HepG2 (cell line): ENCODE data around the gene CCNQ. TPM values are rescaled to one million over a fixed set of nuclear protein-coding genes. Genes with fewer than 3 reads are reported as not detected.

Source experiments
- AGO1 ChIP-seq: fragments of 200-400 bp; formaldehyde crosslinking; IDR thresholded peaks from 2 replicates; pipeline ENCODE4 v1.6.1; 2017; ENCODE audit warnings: mild to moderate bottlenecking, low read depth, low read length, moderate library complexity; ENCODE audit not compliant: poor library complexity, severe bottlenecking
- BORCS8-MEF2B ChIP-seq: sonication (generic); formaldehyde crosslinking; IDR thresholded peaks from 2 replicates; pipeline ENCODE4 v1.8.0; 2022; ENCODE audit warnings: mild to moderate bottlenecking, missing genetic modification reagents
- CENPT ChIP-seq: sonication (generic); formaldehyde crosslinking; IDR thresholded peaks from 2 replicates; pipeline ENCODE4 v1.8.0; 2022; ENCODE audit warnings: low read depth, mild to moderate bottlenecking, moderate library complexity, missing genetic modification reagents
- MLLT10 ChIP-seq: sonication (generic); formaldehyde crosslinking; IDR thresholded peaks from 2 replicates; pipeline ENCODE4 v1.4.0; 2020; ENCODE audit warnings: missing genetic modification reagents
- SMYD3 ChIP-seq: sonication (generic); formaldehyde crosslinking; IDR thresholded peaks from 2 replicates; pipeline ENCODE4 v1.8.1; 2023; ENCODE audit warnings: mild to moderate bottlenecking, missing genetic modification reagents
- ZNF143 ChIP-seq: sonication (generic); formaldehyde crosslinking; IDR thresholded peaks from 2 replicates; pipeline ENCODE4 v1.4.0; 2020; ENCODE audit warnings: missing genetic modification reagents
- ZNF234 ChIP-seq: sonication (generic); formaldehyde crosslinking; conservative IDR thresholded peaks from 2 replicates; pipeline ENCODE4 v1.5.1; 2020; ENCODE audit warnings: mild to moderate bottlenecking, missing genetic modification reagents
- ZNF343 ChIP-seq: sonication (generic); formaldehyde crosslinking; IDR thresholded peaks from 2 replicates; pipeline ENCODE4 v1.4.0; 2020; ENCODE audit warnings: mild to moderate bottlenecking, missing genetic modification reagents
- ZNF432 ChIP-seq: sonication (generic); formaldehyde crosslinking; IDR thresholded peaks from 2 replicates; pipeline ENCODE4 v1.5.0; 2020; ENCODE audit warnings: missing genetic modification reagents, mild to moderate bottlenecking, borderline replicate concordance
- ZNF546 ChIP-seq: sonication (generic); formaldehyde crosslinking; conservative IDR thresholded peaks from 2 replicates; pipeline ENCODE4 v1.8.1; 2023; ENCODE audit warnings: mild to moderate bottlenecking, missing genetic modification reagents
- ZNF674 ChIP-seq: sonication (generic); formaldehyde crosslinking; IDR thresholded peaks from 2 replicates; pipeline ENCODE4 v1.5.0; 2020; ENCODE audit warnings: low read depth, mild to moderate bottlenecking, missing genetic modification reagents
- ZSCAN29 ChIP-seq: sonication (generic); formaldehyde crosslinking; conservative IDR thresholded peaks from 2 replicates; pipeline ENCODE4 v1.4.0; 2020; ENCODE audit warnings: mild to moderate bottlenecking, missing genetic modification reagents
- polyA plus RNA-seq, 8 experiments: library from polyadenylated mRNA; depleted of rRNA in 3 of 8; stranded (reverse) in 7 of 8; unstranded in 1 of 8; fragments of >200 nt; fragmentation: Illumina TruSeq in 4 of 8; extraction: Trizol in 4 of 8; gene quantifications; 2 replicates each; pipeline versions ENCODE4 v1.2.1 to v1.2.3, GENCODE V29; 2011 to 2016; ENCODE audit warnings: low read depth in 4 of 8, missing spikeins in 1 of 8, mixed read lengths in 1 of 8; ENCODE audit not compliant: insufficient read depth in 1 of 8
- total RNA-seq, 5 experiments: library from RNA; depleted of rRNA; stranded (reverse); fragments of >200 nt; fragmentation: Illumina TruSeq; extraction: Trizol; gene quantifications; 2 replicates each; pipeline ENCODE4 v1.2.3, GENCODE V29; 2016; ENCODE audit warnings: low read depth in 1 of 5
- TF ChIP-seq, protein P1 (sequence below): sonication (generic); formaldehyde crosslinking; IDR thresholded peaks from 2 replicates; pipeline ENCODE4 v1.4.0; 2020; ENCODE audit warnings: low read depth, missing genetic modification reagents
- TF ChIP-seq, protein P2 (sequence below): sonication (generic); formaldehyde crosslinking; IDR thresholded peaks from 2 replicates; pipeline ENCODE4 v1.8.0; 2022; ENCODE audit warnings: mild to moderate bottlenecking, missing genetic modification reagents, borderline replicate concordance
- TF ChIP-seq, protein P3 (sequence below): sonication (generic); formaldehyde crosslinking; IDR thresholded peaks from 2 replicates; pipeline ENCODE4 v1.4.0; 2020; ENCODE audit warnings: missing genetic modification reagents
- TF ChIP-seq, protein P4 (sequence below), 2 experiments: sonication (generic) in 1 of 2; formaldehyde crosslinking in 1 of 2; IDR thresholded peaks; 2 replicates each; pipeline versions ENCODE4 v1.4.0 to v1.6.1; 2018 to 2020; ENCODE audit warnings: missing genetic modification reagents in 2 of 2, borderline replicate concordance in 1 of 2, low read depth in 1 of 2, mild to moderate bottlenecking in 1 of 2, missing biosample characterization in 1 of 2
- TF ChIP-seq, protein P5 (sequence below): sonication (generic); formaldehyde crosslinking; IDR thresholded peaks from 2 replicates; pipeline ENCODE4 v1.4.0; 2020; ENCODE audit warnings: missing genetic modification reagents, low read depth, mild to moderate bottlenecking, borderline replicate concordance

Gene CCNQ
- total and polyA plus RNA-seq, 2 of the 13 experiments (the other 11 are each of a cell fraction or from before 2014, with no cell fraction given) = 15.0 to 25.5 TPM

DNA sequence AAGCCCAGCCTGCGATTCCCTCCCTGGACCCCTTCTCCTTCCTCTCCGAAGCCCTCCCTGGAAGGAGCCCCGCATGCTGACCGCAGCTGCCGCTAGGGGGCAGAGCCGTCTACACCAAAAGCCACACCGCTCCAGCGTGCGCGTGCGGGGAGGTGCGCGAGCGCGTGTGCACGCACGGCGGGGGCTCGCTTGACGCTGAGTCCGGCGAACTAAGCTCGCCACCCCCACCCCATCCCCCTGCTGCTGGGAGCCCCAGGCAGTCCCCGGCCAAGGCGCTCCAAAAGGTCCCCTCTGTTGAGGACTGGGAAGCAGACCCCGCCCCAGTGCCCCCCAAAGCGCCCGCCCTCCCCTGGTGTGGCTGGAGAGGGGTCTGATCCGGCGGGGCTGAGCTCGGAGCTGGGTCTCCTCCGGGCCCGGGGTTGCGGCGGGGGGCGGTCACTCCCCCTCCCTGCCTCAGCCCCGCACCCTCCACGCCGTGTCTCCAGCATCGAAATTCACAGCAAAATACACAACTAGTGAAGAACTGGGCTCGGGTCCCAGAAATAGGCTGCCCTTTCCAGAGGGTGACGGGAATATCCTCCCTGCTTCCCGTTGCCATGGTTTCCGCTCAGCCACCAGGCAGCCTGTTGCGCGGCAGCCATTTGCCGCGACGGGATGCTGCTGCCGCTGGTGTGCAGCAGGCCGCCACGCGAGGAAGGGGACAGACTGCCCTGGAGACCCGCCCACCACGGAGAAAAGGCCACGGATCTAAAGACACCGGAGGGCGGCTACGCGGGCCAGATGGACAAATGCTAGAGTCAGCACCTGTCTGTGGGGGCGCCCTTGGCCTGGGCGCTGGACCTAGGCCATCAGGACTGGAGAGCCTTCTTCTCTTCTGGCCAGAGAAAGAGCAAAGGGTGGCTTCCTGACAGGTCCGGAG is 11.2 kb upstream of the CCNQ start (continued):
- TF ChIP-seq, protein P1, sequence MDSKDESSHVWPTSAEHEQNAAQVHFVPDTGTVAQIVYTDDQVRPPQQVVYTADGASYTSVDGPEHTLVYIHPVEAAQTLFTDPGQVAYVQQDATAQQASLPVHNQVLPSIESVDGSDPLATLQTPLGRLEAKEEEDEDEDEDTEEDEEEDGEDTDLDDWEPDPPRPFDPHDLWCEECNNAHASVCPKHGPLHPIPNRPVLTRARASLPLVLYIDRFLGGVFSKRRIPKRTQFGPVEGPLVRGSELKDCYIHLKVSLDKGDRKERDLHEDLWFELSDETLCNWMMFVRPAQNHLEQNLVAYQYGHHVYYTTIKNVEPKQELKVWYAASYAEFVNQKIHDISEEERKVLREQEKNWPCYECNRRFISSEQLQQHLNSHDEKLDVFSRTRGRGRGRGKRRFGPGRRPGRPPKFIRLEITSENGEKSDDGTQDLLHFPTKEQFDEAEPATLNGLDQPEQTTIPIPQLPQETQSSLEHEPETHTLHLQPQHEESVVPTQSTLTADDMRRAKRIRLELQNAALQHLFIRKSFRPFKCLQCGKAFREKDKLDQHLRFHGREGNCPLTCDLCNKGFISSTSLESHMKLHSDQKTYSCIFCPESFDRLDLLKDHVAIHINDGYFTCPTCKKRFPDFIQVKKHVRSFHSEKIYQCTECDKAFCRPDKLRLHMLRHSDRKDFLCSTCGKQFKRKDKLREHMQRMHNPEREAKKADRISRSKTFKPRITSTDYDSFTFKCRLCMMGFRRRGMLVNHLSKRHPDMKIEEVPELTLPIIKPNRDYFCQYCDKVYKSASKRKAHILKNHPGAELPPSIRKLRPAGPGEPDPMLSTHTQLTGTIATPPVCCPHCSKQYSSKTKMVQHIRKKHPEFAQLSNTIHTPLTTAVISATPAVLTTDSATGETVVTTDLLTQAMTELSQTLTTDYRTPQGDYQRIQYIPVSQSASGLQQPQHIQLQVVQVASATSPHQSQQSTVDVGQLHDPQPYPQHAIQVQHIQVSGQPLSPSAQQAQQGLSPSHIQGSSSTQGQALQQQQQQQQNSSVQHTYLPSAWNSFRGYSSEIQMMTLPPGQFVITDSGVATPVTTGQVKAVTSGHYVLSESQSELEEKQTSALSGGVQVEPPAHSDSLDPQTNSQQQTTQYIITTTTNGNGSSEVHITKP (CRISPR knock-in tag) = no peak
- TF ChIP-seq, protein P2, sequence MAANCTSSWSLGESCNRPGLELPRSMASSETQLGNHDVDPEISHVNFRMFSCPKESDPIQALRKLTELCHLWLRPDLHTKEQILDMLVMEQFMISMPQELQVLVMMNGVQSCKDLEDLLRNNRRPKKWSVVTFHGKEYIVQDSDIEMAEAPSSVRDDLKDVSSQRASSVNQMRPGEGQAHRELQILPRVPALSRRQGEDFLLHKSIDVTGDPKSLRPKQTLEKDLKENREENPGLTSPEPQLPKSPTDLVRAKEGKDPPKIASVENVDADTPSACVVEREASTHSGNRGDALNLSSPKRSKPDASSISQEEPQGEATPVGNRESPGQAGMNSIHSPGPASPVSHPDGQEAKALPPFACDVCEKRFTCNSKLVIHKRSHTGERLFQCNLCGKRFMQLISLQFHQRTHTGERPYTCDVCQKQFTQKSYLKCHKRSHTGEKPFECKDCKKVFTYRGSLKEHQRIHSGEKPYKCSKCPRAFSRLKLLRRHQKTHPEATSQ (CRISPR knock-in tag) = no peak
- TF ChIP-seq ZNF234 (CRISPR knock-in tag) (no peak), ZNF674 (CRISPR knock-in tag) (no peak), MLLT10 (no peak), ZNF546 (CRISPR knock-in tag) (no peak), SMYD3 (no peak), BORCS8-MEF2B (CRISPR knock-in tag) (no peak), ZSCAN29 (CRISPR knock-in tag) (peak; percentile 95), ZNF143 (peak; percentile 75), ZNF343 (CRISPR knock-in tag) (no peak), AGO1 (no peak), ZNF432 (no peak), CENPT (CRISPR knock-in tag) (0 out of 2 replicates have a peak, but pooled peaks have one; percentile 36)
- TF ChIP-seq, protein P3, sequence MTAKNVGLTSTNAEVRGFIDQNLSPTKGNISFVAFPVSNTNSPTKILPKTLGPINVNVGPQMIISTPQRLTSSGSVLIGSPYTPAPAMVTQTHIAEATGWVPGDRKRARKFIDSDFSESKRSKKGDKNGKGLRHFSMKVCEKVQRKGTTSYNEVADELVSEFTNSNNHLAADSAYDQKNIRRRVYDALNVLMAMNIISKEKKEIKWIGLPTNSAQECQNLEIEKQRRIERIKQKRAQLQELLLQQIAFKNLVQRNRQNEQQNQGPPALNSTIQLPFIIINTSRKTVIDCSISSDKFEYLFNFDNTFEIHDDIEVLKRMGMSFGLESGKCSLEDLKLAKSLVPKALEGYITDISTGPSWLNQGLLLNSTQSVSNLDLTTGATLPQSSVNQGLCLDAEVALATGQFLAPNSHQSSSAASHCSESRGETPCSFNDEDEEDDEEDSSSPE (CRISPR knock-in tag) = peak; percentile 49; the same call in 1 of the 2 replicates
- TF ChIP-seq, protein P4, sequence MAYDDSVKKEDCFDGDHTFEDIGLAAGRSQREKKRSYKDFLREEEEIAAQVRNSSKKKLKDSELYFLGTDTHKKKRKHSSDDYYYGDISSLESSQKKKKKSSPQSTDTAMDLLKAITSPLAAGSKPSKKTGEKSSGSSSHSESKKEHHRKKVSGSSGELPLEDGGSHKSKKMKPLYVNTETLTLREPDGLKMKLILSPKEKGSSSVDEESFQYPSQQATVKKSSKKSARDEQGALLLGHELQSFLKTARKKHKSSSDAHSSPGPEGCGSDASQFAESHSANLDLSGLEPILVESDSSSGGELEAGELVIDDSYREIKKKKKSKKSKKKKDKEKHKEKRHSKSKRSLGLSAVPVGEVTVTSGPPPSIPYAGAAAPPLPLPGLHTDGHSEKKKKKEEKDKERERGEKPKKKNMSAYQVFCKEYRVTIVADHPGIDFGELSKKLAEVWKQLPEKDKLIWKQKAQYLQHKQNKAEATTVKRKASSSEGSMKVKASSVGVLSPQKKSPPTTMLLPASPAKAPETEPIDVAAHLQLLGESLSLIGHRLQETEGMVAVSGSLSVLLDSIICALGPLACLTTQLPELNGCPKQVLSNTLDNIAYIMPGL (CRISPR knock-in tag; IDR thresholded peaks at IDR 0.05; ENCODE audit: borderline replicate concordance in 1 of 2, low read depth in 1 of 2) = peak; percentile 56 to 71
- TF ChIP-seq, protein P5, sequence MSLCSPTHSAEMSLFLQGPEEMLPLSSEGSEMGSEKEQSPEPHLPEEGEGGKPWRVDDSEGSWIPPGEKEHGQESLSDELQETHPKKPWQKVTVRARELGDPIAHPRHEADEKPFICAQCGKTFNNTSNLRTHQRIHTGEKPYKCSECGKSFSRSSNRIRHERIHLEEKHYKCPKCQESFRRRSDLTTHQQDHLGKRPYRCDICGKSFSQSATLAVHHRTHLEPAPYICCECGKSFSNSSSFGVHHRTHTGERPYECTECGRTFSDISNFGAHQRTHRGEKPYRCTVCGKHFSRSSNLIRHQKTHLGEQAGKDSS (CRISPR knock-in tag) = no peak; the same call in 1 of the 2 replicates
